HEK293 (cell line): ENCODE results near the gene DUSP3.

Experiments used
- KLF9 ChIP-seq: fragments of 450-650 bp; formaldehyde crosslinking; IDR thresholded peaks from 2 replicates; pipeline ENCODE4 v1.5.1; 2016; ENCODE audit warnings: missing biosample characterization, missing genetic modification characterization, low read depth
- ZBTB21 ChIP-seq: fragments of 450-650 bp; formaldehyde crosslinking; IDR thresholded peaks from 2 replicates; pipeline ENCODE4 v1.5.1; 2017; ENCODE audit warnings: missing biosample characterization, missing genetic modification characterization
- ZBTB7A ChIP-seq: fragments of 450-650 bp; formaldehyde crosslinking; IDR thresholded peaks from 2 replicates; pipeline ENCODE4 v1.5.1; 2016; ENCODE audit warnings: low read depth, missing biosample characterization, missing genetic modification characterization
- ZNF140 ChIP-seq: fragments of 450-650 bp; formaldehyde crosslinking; IDR thresholded peaks from 2 replicates; pipeline ENCODE4 v1.5.1; 2016; ENCODE audit warnings: missing biosample characterization, missing genetic modification characterization
- ZNF239 ChIP-seq: fragments of 450-650 bp; formaldehyde crosslinking; IDR thresholded peaks from 2 replicates; pipeline ENCODE4 v1.5.1; 2016; ENCODE audit warnings: missing biosample characterization, missing genetic modification characterization
- ZNF843 ChIP-seq: fragments of 450-650 bp; formaldehyde crosslinking; IDR thresholded peaks from 2 replicates; pipeline ENCODE4 v1.5.1; 2016; ENCODE audit warnings: missing biosample characterization, missing genetic modification characterization
- TF ChIP-seq, protein P1 (sequence below): fragments of 450-650 bp; formaldehyde crosslinking; IDR thresholded peaks from 2 replicates; pipeline ENCODE4 v1.5.1; 2016; ENCODE audit warnings: missing biosample characterization, missing genetic modification characterization
- TF ChIP-seq, protein P2 (sequence below): fragments of 450-650 bp; formaldehyde crosslinking; optimal IDR thresholded peaks from 2 replicates; pipeline ENCODE3; 2016; ENCODE audit warnings: missing biosample characterization, mild to moderate bottlenecking, missing genetic modification characterization

DNA sequence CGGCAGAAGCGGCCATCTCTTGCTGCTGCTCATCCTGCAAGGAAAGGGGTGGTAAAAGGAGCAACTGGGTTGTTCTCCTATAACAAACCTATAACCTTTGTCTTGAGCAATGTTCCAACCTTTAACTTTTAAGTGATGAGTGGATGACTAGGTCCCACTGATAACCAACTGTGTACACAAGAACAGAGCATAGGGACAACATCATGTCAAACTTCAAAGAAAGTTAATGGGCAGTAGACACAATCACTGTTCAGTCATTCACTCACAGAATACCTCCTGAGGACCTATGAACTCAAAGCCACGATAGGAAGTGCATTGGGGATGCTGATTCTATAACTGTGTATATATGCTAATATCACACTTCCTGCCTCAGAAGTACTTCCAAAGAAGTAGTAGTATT lies 23.1 kb upstream of the DUSP3 start:
- no peak for TF ChIP-seq KLF9
- TF ChIP-seq, protein P1, sequence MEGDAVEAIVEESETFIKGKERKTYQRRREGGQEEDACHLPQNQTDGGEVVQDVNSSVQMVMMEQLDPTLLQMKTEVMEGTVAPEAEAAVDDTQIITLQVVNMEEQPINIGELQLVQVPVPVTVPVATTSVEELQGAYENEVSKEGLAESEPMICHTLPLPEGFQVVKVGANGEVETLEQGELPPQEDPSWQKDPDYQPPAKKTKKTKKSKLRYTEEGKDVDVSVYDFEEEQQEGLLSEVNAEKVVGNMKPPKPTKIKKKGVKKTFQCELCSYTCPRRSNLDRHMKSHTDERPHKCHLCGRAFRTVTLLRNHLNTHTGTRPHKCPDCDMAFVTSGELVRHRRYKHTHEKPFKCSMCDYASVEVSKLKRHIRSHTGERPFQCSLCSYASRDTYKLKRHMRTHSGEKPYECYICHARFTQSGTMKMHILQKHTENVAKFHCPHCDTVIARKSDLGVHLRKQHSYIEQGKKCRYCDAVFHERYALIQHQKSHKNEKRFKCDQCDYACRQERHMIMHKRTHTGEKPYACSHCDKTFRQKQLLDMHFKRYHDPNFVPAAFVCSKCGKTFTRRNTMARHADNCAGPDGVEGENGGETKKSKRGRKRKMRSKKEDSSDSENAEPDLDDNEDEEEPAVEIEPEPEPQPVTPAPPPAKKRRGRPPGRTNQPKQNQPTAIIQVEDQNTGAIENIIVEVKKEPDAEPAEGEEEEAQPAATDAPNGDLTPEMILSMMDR = no peak
- TF ChIP-seq, protein P2, sequence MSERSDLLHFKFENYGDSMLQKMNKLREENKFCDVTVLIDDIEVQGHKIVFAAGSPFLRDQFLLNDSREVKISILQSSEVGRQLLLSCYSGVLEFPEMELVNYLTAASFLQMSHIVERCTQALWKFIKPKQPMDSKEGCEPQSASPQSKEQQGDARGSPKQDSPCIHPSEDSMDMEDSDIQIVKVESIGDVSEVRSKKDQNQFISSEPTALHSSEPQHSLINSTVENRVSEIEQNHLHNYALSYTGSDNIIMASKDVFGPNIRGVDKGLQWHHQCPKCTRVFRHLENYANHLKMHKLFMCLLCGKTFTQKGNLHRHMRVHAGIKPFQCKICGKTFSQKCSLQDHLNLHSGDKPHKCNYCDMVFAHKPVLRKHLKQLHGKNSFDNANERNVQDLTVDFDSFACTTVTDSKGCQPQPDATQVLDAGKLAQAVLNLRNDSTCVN (tag by site-specific recombination) = no peak
- TF ChIP-seq ZNF140 (tag by site-specific recombination) = no peak
- TF ChIP-seq ZBTB7A (tag by site-specific recombination) = no peak
- TF ChIP-seq ZBTB21 (tag by site-specific recombination) = no peak
- no peak for TF ChIP-seq ZNF239
- TF ChIP-seq ZNF843 (tag by site-specific recombination) = no peak
